ENCODE data around the gene MYO3B.

Gene MYO3B

DNA sequence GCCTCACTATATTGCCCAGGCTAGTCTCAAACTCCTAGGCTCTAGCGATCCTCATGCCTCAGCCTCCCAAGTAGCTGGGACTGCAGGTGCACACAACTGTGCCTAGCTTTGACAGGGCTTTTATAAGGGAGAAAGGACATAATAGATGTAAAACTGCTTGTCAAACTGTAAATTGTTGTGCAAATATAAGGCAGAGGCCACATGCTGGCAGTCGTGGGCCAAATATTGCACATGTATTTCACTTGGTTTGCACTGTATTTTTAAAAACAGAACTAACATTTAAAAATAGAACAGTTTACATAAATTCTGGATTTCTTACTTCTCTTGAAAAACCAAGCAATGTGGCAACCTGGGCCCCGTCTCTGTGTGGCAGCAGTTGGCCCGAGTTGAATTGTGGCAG lies 31.2 kb upstream of the MYO3B start:
- TF ChIP-seq REST (IDR thresholded peaks at IDR 0.05; ENCODE audit: insufficient read depth in 1 of 2, low read depth in 2 of 2, low read length in 2 of 2), result no peak
- no peak for TF ChIP-seq TAF1 (IDR thresholded peaks at IDR 0.05; ENCODE audit: borderline replicate concordance, insufficient read depth, low read length)
- TF ChIP-seq FOXP2 (optimal IDR thresholded peaks at IDR 0.05; ENCODE audit: borderline replicate concordance, extremely low read depth, extremely low read length, insufficient read depth), result no peak
- TF ChIP-seq POLR2AphosphoS5 (IDR thresholded peaks at IDR 0.05; ENCODE audit: low read depth, low read length), result no peak
- no peak for TF ChIP-seq SIN3A (IDR thresholded peaks at IDR 0.05; ENCODE audit: borderline replicate concordance, insufficient read depth, low read length)

GRCh38 chr2:170147576-170147975 lies 30.4 kb upstream of the MYO3B start:
- TF ChIP-seq POLR2AphosphoS5 (IDR thresholded peaks at IDR 0.05; ENCODE audit: low read depth, low read length) (no peak), TAF1 (IDR thresholded peaks at IDR 0.05; ENCODE audit: borderline replicate concordance, insufficient read depth, low read length) (no peak), REST (IDR thresholded peaks at IDR 0.05; ENCODE audit: insufficient read depth in 1 of 2, low read depth in 2 of 2, low read length in 2 of 2) (no peak), FOXP2 (optimal IDR thresholded peaks at IDR 0.05; ENCODE audit: borderline replicate concordance, extremely low read depth, extremely low read length, insufficient read depth) (no peak), SIN3A (IDR thresholded peaks at IDR 0.05; ENCODE audit: borderline replicate concordance, insufficient read depth, low read length) (no peak)

DNA sequence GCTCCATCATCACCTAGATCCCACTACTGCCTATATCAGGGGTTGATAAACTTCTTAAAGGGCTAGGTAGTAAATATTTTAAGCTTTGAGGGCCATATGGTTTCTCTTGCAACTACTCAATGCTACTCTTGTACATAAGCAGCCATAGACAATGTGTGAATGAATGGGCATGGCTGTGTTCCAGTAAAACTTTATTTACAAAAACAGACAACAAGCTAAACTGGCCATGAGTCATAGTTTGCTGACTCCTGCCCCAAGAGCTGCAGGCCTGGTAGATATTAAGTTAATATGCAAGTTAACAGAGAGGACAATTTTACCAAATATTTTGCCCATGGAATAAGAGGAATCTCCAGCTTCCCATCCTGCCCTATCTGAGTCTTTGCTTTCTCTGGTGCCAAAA lies 29.8 kb upstream of the MYO3B start:
- no peak for TF ChIP-seq FOXP2 (optimal IDR thresholded peaks at IDR 0.05; ENCODE audit: borderline replicate concordance, extremely low read depth, extremely low read length, insufficient read depth)
- TF ChIP-seq REST (IDR thresholded peaks at IDR 0.05; ENCODE audit: insufficient read depth in 1 of 2, low read depth in 2 of 2, low read length in 2 of 2), result no peak
- no peak for TF ChIP-seq SIN3A (IDR thresholded peaks at IDR 0.05; ENCODE audit: borderline replicate concordance, insufficient read depth, low read length)
- no peak for TF ChIP-seq POLR2AphosphoS5 (IDR thresholded peaks at IDR 0.05; ENCODE audit: low read depth, low read length)
- no peak for TF ChIP-seq TAF1 (IDR thresholded peaks at IDR 0.05; ENCODE audit: borderline replicate concordance, insufficient read depth, low read length)

DNA sequence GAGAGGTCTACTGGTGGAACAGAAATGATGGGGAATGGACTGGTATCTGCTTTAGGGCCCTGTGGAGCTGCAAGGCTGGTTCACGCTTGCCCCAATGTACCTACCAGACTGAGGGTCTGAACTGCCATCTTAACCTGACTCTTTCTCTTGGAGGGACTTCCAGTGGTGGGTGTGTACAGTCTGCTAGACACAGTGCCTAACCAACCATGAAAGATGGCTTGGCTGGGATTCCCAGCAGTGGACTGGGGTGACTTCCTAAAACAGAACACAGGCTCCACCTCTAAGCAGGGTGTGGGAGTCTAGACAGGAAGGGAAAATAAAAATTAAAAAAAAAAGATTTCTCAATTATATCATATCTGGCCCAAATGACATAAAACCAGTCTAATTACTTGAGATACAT lies 25.5 kb upstream of the MYO3B start:
- no peak for TF ChIP-seq SIN3A (IDR thresholded peaks at IDR 0.05; ENCODE audit: borderline replicate concordance, insufficient read depth, low read length)
- TF ChIP-seq TAF1 (IDR thresholded peaks at IDR 0.05; ENCODE audit: borderline replicate concordance, insufficient read depth, low read length), result no peak
- no peak for TF ChIP-seq FOXP2 (optimal IDR thresholded peaks at IDR 0.05; ENCODE audit: borderline replicate concordance, extremely low read depth, extremely low read length, insufficient read depth)
- TF ChIP-seq POLR2AphosphoS5 (IDR thresholded peaks at IDR 0.05; ENCODE audit: low read depth, low read length), result no peak
- no peak for TF ChIP-seq REST (IDR thresholded peaks at IDR 0.05; ENCODE audit: insufficient read depth in 1 of 2, low read depth in 2 of 2, low read length in 2 of 2)
